Uterus (tissue), 2 donors: ENCODE data around the gene TNPO1.
"Not testable (repeated sequence)": the region's sequence is repeated elsewhere in the genome, so short reads cannot be mapped to it uniquely, and the experiment has no call there.

Experiments used
- CTCF ChIP-seq, 4 experiments: fragments of 200-600 bp in 2 of 4; fragments of 450-650 bp in 2 of 4; sonication (generic) in 2 of 4; IDR thresholded peaks; one replicate each; pipeline ENCODE4 v1.5.1; 2016 to 2019; ENCODE audit warnings: antibody characterized with exemption in 4 of 4, mild to moderate bottlenecking in 2 of 4, moderate library complexity in 1 of 4
- POLR2A ChIP-seq, 2 donors: fragments of 450-650 bp; IDR thresholded peaks; one replicate each; pipeline ENCODE4 v1.6.1; 2016; ENCODE audit warnings: antibody characterized with exemption in 2 of 2, mild to moderate bottlenecking in 1 of 2, moderate library complexity in 1 of 2

- TF ChIP-seq CTCF, POLR2A (IDR thresholded peaks at IDR 0.05): not testable (repeated sequence)
Measured at GRCh38 chr5:72932686-72933085, 116.2 kb downstream of the TNPO1 start.
